Ovary (tissue), 3 donors: Measurements from ENCODE around the gene GRM5.

Experiments used
- POLR2A ChIP-seq: fragments of 450-650 bp; IDR thresholded peaks from one replicate; pipeline ENCODE4 v1.6.1; 2017; ENCODE audit warnings: antibody characterized with exemption, mild to moderate bottlenecking, moderate library complexity
- TF ChIP-seq, protein P1 (sequence below), 3 donors: fragments of 450-650 bp in 2 of 3; fragments of 200-600 bp in 1 of 3; IDR thresholded peaks; one replicate each; pipeline versions ENCODE4 v1.5.1 to v1.8.0; 2016 to 2022; ENCODE audit warnings: antibody characterized with exemption in 3 of 3, mild to moderate bottlenecking in 1 of 3
- donor health status: DM: no; HTN: no; CAD: no.

DNA sequence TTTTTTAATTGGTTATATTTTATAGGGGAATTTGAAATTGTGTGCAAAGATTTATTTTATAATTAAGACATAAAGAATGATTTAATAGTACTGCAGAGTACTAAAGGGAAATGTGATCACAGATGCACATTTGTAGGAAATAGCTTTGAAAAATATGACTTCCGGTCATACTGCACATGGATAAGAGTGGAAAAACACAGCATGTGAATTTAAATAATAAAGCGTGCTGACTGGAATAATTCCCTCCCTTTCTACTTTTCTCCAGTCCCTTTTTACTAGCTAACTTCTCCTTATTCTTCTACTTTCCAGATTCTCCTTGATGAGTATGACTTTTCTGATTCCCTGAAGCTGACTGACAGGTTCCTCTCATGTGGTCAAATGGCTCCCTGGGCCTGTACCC lies 489.9 kb downstream of the GRM5 start:
- TF ChIP-seq, protein P1, sequence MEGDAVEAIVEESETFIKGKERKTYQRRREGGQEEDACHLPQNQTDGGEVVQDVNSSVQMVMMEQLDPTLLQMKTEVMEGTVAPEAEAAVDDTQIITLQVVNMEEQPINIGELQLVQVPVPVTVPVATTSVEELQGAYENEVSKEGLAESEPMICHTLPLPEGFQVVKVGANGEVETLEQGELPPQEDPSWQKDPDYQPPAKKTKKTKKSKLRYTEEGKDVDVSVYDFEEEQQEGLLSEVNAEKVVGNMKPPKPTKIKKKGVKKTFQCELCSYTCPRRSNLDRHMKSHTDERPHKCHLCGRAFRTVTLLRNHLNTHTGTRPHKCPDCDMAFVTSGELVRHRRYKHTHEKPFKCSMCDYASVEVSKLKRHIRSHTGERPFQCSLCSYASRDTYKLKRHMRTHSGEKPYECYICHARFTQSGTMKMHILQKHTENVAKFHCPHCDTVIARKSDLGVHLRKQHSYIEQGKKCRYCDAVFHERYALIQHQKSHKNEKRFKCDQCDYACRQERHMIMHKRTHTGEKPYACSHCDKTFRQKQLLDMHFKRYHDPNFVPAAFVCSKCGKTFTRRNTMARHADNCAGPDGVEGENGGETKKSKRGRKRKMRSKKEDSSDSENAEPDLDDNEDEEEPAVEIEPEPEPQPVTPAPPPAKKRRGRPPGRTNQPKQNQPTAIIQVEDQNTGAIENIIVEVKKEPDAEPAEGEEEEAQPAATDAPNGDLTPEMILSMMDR (IDR thresholded peaks at IDR 0.05): no peak
- TF ChIP-seq POLR2A: no peak
